ENCODE data around the gene ZFHX3. TPM values are rescaled to one million over a fixed set of nuclear protein-coding genes. Genes with fewer than 3 reads are reported as not detected.

ZFHX3 gene
- total RNA-seq, 1 experiment from 2014 or later, result 13.6 TPM

- TF ChIP-seq CTCF (IDR thresholded peaks at IDR 0.05; ENCODE audit: unreplicated experiment), result no peak
- no peak for DNase-seq
- Mint-ChIP-seq H3K9me3 (ENCODE audit: low read depth, unreplicated experiment) (no peaks in the 10 kb centered on the region), H3K27me3 (ENCODE audit: unreplicated experiment) (no peaks in the 10 kb centered on the region), H3K4me1 (ENCODE audit: low read depth, unreplicated experiment) (peaks cover 13% of the 10 kb centered on the region), H3K4me3 (ENCODE audit: low read depth, unreplicated experiment) (no peak overlapping the region), H3K27ac (ENCODE audit: unreplicated experiment) (no peak overlapping the region), H3K36me3 (ENCODE audit: insufficient read depth, unreplicated experiment) (peaks cover 1% of the 10 kb centered on the region)
- CTCF ChIA-PET, result interaction anchor here (0.7 to 1.0 kb wide), 2 partner anchors 12 to 29 kb away, joined by 5 to 8 read pairs; no protein-coding TSS in a partner anchor
- intact Hi-C loops (cut with micrococcal nuclease; ENCODE audit: unreplicated experiment), result no loop called here
- no TSS peak for BruUV-seq (replicated peaks)
These were observed 22.1 kb downstream of the ZFHX3 start for GRCh38 chr16:73025856-73026210.

DNA sequence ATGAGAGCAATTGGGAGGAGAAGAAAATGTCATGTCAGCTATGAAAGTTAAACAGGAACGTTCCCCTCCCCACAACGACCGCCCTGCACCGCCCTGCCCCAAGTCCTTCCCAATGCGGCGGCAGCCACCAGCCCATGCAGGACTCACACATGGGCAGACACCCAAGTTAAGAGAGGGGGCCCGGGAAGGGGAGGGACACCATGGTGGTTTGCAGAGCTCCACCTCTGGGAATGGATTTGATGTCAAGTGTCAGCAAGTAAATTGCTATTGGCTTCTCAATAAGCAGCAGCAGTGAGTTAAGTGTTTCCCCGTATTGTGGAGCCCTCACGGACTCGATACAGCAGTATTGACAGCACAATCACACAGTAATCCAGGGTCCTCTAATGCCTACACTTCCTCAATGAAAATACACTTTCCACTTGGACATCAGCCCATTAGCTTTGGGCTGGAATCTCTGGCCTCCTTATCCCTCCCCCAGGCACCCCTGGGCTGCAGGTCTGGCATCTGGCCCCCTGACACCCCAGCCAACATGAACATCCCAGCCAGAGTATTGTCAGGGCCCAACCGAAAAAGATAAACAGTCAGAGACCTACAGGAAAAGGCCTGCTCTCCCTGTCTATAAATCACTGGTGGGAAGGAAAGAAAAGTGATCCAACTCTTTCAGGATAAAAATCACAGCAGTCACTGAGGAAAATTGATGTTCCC is 22.6 kb downstream of the ZFHX3 start:
- peaks cover 19% of the 10 kb centered on the region for H3K4me1 Mint-ChIP-seq (ENCODE audit: low read depth, unreplicated experiment)
- BruUV-seq (replicated peaks), result no TSS peak
- H3K27me3 Mint-ChIP-seq (ENCODE audit: unreplicated experiment), result no peaks in the 10 kb centered on the region
- no peaks in the 10 kb centered on the region for H3K9me3 Mint-ChIP-seq (ENCODE audit: low read depth, unreplicated experiment)
- TF ChIP-seq CTCF (IDR thresholded peaks at IDR 0.05; ENCODE audit: unreplicated experiment), result no peak
- CTCF ChIA-PET, result no interaction called here
- no peak for DNase-seq
- intact Hi-C loops (cut with micrococcal nuclease; ENCODE audit: unreplicated experiment), result no loop called here
- H3K4me3 Mint-ChIP-seq (ENCODE audit: low read depth, unreplicated experiment), result no peak overlapping the region
- peaks cover 6% of the 10 kb centered on the region for H3K36me3 Mint-ChIP-seq (ENCODE audit: insufficient read depth, unreplicated experiment)
- no peak overlapping the region for H3K27ac Mint-ChIP-seq (ENCODE audit: unreplicated experiment)

DNA sequence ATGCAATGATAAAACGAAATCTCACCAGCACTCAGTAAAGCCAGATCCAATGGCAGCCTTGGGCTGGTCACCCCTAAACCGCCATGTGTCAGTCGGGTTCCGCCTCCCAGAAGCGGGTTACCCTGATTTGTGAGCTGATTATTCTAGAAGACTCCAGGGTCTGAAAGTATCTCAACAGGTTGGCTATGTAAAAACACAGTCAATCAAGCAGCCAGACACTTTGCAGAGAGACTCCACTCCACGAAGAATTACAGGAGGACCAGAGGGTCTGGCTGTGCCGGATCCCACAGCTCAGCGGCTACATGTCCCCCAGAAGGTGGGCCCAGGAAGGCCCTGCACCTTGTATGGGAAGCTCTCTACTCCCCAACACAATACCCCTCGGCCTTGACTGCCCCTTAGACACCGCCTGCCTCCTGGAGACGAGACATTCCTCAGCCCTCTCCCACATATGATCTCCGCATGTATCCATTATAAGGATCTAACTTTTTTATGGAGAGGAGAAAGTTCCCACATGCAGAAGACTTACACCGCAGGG is 23.3 kb downstream of the ZFHX3 start:
- Mint-ChIP-seq H3K36me3 (ENCODE audit: insufficient read depth, unreplicated experiment) (peaks cover 11% of the 10 kb centered on the region), H3K4me1 (ENCODE audit: low read depth, unreplicated experiment) (peaks cover 25% of the 10 kb centered on the region), H3K27ac (ENCODE audit: unreplicated experiment) (no peak overlapping the region), H3K4me3 (ENCODE audit: low read depth, unreplicated experiment) (no peak overlapping the region), H3K27me3 (ENCODE audit: unreplicated experiment) (no peaks in the 10 kb centered on the region), H3K9me3 (ENCODE audit: low read depth, unreplicated experiment) (no peaks in the 10 kb centered on the region)
- BruUV-seq (replicated peaks), result no TSS peak
- TF ChIP-seq CTCF (IDR thresholded peaks at IDR 0.05; ENCODE audit: unreplicated experiment), result no peak
- CTCF ChIA-PET, result no interaction called here
- intact Hi-C loops (cut with micrococcal nuclease; ENCODE audit: unreplicated experiment), result no loop called here
- no peak for DNase-seq

DNA sequence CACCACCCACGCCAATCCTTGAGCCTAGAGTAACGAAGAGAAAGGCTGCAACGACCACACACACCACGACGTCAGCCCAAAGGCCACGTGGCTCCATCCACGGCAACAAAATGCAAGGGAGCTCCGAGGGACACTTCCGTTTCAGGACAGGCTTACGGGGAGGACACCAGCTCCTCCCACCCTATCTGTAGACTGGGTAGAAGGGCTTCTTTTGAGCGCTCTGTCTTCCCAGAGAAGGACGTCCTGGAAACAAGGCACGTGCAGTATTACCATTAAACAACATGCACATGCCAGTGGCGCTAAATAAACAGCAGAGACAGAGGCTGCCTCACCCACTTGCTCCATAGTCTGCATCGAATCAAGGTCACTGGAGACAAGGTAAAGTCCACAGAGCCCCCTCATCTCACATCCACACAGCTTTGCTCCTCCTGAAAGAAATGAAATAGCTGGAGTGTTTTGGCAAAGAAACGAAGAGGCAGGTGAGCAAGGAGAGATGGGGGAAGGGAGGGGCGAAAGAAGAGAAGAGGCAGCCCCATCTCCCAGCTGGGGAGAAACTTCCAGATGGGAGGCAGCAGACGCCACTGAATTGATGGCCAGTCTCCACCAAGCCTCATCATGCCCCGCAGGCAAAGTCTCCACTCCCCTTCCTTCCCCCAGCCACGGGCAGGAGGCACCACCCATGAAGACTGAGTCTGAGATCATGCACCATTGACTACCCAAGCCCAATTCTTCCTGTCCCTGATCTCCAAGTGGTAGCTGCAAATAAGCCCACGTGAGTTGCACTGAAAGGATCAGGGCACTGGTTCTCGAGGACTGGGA is 24.0 kb downstream of the ZFHX3 start:
- H3K27ac Mint-ChIP-seq (ENCODE audit: unreplicated experiment), result no peak overlapping the region
- H3K4me1 Mint-ChIP-seq (ENCODE audit: low read depth, unreplicated experiment), result peaks cover 32% of the 10 kb centered on the region

More for the DNA sequence above, 24.0 kb downstream of the ZFHX3 start:
- Mint-ChIP-seq H3K36me3 (ENCODE audit: insufficient read depth, unreplicated experiment) (peaks cover 16% of the 10 kb centered on the region), H3K9me3 (ENCODE audit: low read depth, unreplicated experiment) (no peaks in the 10 kb centered on the region), H3K27me3 (ENCODE audit: unreplicated experiment) (no peaks in the 10 kb centered on the region), H3K4me3 (ENCODE audit: low read depth, unreplicated experiment) (no peak overlapping the region)
- TF ChIP-seq CTCF (IDR thresholded peaks at IDR 0.05; ENCODE audit: unreplicated experiment), result no peak
- no TSS peak for BruUV-seq (replicated peaks)
- CTCF ChIA-PET, result interaction anchor here (0.8 kb wide), 1 partner anchor 24 kb away, joined by 3 read pairs; no protein-coding TSS in a partner anchor
- no peak for DNase-seq
- intact Hi-C loops (cut with micrococcal nuclease; ENCODE audit: unreplicated experiment), result no loop called here
